ENCODE data around the gene DNAJC27.
"Not testable (repeated sequence)": the region's sequence is repeated elsewhere in the genome, so short reads cannot be mapped to it uniquely, and the experiment has no call there.

Gene DNAJC27

GRCh38 chr2:24971536-24972314, at the start of gene DNAJC27:
Gene DNAJC27, minus strand, starts transcription at chr2:24971955. Its CDS starts 51 bp downstream, at chr2:24971904.
- DNase-seq (ENCODE audit: low read depth) = peak; percentile 99

DNA sequence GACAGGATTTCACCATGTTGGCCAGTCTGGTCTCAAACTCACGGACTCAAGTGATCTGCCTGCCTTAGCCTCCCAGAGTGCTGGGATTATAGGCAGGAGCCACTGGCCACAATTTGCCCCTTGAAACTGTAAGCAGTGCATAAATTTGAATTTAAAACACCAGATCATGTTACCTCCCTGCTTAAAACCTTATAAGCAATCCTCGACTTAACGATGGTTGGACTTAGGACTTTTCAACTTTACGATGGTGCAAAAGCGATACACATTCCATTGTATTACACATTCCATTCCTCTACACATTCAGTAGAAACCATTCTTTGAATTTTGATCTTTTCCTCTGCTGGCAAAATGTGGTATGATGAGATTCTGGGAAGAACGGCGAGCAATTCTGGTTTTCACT, 46.9 kb upstream of the DNAJC27 start:
- no peak for DNase-seq (ENCODE audit: low read depth)

- no peak for DNase-seq (ENCODE audit: low read depth)
Observed at GRCh38 chr2:25014631-25015030, 42.9 kb upstream of the DNAJC27 start.

DNA sequence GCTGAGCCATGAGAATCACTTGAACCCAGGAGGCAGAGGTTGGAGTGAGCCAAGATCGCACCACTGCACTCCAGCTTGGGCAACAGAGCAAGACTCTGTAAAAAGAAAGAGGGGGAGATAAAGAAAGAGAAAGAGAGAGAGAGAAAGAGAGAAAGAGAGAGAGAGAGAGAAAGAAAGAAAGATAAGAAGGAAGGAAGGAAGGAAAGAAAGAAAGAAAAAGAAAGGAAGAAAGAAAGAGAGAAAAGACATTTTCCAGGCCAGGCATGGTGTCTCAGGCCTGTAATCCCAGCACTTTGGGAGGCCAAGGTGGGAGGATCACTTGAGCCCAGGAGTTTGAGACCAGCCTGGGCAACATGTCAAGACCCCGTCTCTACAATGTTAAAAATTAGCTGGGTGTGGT, 39.6 kb upstream of the DNAJC27 start:
- not testable (repeated sequence) for DNase-seq (ENCODE audit: low read depth)

DNA sequence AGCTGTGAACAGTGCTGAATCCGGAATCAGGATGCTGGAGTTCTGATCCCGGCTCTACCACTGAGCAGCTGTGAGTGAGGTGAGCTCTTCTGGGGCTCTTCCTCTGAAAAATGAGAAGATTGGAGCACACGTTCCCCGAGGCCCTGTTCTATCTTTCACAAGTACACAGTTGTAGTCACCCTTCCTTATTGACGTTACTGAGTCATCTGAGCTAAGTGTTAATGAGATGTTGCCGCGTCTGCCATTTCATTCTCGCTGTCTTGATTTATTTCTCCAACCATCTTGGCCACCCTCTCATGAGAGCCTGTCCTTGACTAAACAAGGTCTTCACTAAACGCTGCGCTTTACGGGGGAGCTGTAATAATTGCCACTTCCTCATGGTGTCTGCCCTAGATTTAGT, 38.2 kb upstream of the DNAJC27 start:
- DNase-seq (ENCODE audit: low read depth) = no peak

- no peak for DNase-seq (ENCODE audit: low read depth)
Observed at GRCh38 chr2:25002066-25002465, 30.3 kb upstream of the DNAJC27 start.

DNA sequence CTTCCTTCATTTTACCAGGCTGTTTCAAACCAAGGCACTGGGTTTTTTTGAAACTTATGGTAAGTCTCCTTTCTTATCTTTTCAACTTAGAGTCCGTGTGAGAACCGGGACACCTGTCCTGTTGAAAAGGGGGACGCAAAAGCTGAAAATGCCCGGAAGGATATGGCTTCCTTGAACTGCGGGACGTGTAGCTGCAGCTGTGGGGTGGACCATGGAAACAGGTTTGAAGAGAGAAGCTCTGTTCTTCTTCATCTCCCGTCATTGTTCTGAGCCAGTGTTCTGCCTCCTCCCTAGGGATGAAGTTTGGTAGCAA, 29.5 kb upstream of the DNAJC27 start:
- DNase-seq (ENCODE audit: low read depth) = no peak

- DNase-seq (ENCODE audit: low read depth) = no peak
Observed at GRCh38 chr2:25000503-25001324, 29.0 kb upstream of the DNAJC27 start.

- DNase-seq (ENCODE audit: low read depth) = no peak
Observed at GRCh38 chr2:25000036-25000435, 28.3 kb upstream of the DNAJC27 start.

GRCh38 chr2:24999097-24999496, 27.3 kb upstream of the DNAJC27 start:
- DNase-seq (ENCODE audit: low read depth) = not testable (repeated sequence)

DNA sequence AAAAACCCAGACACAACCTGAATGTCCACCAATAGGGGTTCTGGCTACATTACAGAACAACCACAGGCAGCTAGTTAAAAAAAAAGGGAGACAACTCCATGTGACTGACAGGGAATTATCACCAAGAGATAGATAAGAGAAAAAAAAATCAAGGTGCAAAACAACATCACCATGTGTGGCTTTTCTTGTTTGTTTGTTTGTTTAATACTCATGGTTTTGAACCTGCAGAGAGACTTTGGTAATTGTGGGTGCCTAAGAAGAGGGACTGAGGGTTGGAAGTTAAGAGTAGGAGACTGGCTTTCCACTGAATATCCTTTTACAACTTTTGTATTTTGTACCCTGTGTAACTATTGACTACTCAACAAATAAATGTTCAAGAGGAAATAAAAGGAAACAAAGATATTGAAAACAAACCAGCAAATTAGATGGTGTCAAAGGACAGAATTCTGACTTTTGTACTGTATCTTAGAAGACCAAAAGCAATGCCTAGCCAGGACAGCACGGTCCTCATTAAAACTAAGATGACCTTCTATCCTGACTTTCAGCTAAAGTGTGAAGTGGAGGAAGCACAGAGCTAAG, 22.5 kb upstream of the DNAJC27 start:
- DNase-seq (ENCODE audit: low read depth) = no peak

GRCh38 chr2:24993406-24994145, 21.8 kb upstream of the DNAJC27 start:
- DNase-seq (ENCODE audit: low read depth) = no peak

DNA sequence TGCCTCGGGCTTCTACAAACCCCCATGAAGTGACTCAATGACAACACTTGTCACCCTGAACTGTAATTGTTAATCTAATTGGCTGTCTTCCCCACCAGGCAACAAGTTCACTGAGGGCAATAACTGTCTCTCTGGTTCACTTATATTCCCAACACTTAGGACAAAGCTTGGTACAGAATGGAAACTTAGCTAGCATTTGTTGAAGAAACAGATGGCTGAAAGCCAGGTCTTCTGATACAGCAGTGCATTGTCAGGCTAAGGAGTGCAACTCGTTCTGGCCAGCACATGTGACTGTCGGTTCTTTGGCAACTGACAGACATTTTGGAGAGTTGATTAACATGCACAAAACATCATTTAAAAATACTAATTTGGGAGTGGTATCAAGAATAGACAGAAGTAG, 14.6 kb upstream of the DNAJC27 start:
- DNase-seq (ENCODE audit: low read depth) = no peak

GRCh38 chr2:24985511-24985910, 13.8 kb upstream of the DNAJC27 start:
- no peak for DNase-seq (ENCODE audit: low read depth)

- DNase-seq (ENCODE audit: low read depth) = no peak
Observed at GRCh38 chr2:24984912-24985311, 13.2 kb upstream of the DNAJC27 start.

- no peak for DNase-seq (ENCODE audit: low read depth)
Observed at GRCh38 chr2:24981411-24982136, 9.8 kb upstream of the DNAJC27 start.

DNA sequence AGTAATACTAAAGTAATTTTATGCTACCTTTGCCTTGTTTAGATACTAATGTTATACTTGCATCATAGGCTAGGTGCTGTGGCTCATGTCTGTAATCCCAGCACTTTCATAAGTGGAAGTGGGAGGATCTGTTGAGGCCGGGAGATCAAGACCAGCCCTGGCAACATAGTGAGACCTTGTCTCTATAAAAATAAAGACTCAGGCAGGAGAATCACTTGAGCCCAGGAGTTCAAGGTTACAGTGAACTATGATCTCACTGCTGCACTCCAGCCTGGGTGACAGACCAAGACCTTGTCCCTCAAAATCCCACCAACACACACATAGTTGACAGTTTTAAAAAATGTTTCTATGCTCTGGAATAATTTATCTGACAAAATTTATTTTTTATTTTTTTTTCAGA, 6.9 kb upstream of the DNAJC27 start:
- DNase-seq (ENCODE audit: low read depth) = no peak

GRCh38 chr2:24977631-24978030, 5.9 kb upstream of the DNAJC27 start:
- DNase-seq (ENCODE audit: low read depth) = no peak

DNA sequence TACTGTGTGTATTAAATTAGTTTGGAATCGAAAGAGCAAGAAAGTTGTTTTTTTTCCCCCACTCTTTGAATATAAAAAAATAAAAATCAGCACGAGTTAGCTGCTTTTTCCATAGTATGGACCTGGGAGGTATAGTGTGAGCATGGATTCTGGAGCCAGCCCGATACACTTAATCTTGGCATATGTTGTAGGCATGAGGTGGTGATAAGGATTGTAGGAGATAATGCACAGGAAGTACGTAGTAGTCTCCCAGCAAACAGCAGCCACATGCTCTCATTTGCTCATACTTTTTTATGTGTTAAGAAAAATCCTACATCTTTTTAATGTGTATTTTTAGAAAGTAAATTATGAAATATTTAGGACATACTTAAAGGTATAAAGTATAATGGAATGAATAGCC, 2.1 kb upstream of the DNAJC27 start:
- no peak for DNase-seq (ENCODE audit: low read depth)

DNA sequence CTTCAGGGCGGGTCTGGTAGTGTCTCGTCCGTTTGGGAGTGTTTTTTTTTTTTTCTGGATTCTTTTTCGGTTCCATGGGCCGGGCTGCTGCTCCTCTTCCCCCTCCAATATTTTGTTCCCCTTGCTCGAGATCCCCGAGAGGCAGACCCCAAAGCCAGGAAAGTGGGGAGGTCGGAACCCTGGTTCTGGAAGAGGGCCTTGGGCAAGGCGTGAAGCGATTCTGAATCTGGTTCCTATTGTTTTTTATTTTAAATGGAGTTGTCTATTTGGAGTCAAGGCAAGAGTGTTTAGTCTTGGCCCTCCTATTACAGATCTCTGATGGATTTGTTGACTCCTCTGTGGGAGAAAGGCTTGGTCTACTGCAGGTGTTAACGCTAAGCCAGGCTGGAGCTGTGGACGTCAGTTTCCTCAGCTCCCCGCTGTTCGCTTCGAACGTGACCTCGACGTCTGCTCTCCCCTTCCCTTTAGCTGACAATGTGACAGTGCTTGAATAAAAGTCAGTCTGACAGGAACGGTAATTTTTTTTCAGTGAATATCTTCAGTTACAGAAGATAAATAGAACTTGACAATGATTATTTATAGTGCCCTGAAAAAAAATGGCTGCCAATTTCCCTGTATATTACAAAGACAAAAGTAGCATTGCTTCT, 683 bp upstream of the DNAJC27 start:
- DNase-seq (ENCODE audit: low read depth) = peak; percentile 13

GRCh38 chr2:24971286-24971535, 544 bp downstream of the DNAJC27 start:
- no peak for DNase-seq (ENCODE audit: low read depth)
